C4-2B (cell line): ENCODE data around the gene CYB5R3.

Experiments used
- H3K27ac ChIP-seq: fragments of 450-650 bp; 2 replicates; pipeline ENCODE4 v1.5.1; 2017
- ZFX ChIP-seq: fragments of 450-650 bp; IDR thresholded peaks from 2 replicates; pipeline ENCODE4 v1.6.1; 2017
- TF ChIP-seq, protein P1 (sequence below): fragments of 450-650 bp; conservative IDR thresholded peaks from 2 replicates; pipeline ENCODE4 v1.5.1; 2017; ENCODE audit warnings: mild to moderate bottlenecking

Gene CYB5R3

DNA sequence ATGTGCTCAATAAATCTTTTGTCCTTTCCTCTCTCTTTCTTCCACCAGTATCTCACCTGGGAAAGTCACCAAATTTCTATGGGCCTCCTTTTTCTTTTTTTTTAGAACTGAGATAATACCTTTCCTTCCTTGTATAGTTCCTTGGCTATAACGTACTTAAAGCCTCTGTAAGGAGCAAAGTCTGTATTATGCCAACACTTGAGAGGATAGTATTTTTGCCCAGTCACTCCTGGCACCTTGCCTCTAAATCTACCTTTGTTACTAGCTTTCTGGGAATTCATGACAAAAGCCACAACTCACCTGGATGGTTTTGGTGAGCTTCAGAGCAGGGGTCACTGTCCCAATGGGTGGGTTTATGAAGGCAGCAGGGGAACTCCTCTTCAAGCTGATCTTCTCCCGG lies 46.7 kb downstream of the CYB5R3 start:
- H3K27ac ChIP-seq = peak overlapping the region; percentile 21
- TF ChIP-seq, protein P1, sequence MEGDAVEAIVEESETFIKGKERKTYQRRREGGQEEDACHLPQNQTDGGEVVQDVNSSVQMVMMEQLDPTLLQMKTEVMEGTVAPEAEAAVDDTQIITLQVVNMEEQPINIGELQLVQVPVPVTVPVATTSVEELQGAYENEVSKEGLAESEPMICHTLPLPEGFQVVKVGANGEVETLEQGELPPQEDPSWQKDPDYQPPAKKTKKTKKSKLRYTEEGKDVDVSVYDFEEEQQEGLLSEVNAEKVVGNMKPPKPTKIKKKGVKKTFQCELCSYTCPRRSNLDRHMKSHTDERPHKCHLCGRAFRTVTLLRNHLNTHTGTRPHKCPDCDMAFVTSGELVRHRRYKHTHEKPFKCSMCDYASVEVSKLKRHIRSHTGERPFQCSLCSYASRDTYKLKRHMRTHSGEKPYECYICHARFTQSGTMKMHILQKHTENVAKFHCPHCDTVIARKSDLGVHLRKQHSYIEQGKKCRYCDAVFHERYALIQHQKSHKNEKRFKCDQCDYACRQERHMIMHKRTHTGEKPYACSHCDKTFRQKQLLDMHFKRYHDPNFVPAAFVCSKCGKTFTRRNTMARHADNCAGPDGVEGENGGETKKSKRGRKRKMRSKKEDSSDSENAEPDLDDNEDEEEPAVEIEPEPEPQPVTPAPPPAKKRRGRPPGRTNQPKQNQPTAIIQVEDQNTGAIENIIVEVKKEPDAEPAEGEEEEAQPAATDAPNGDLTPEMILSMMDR = no peak
- no peak for TF ChIP-seq ZFX

DNA sequence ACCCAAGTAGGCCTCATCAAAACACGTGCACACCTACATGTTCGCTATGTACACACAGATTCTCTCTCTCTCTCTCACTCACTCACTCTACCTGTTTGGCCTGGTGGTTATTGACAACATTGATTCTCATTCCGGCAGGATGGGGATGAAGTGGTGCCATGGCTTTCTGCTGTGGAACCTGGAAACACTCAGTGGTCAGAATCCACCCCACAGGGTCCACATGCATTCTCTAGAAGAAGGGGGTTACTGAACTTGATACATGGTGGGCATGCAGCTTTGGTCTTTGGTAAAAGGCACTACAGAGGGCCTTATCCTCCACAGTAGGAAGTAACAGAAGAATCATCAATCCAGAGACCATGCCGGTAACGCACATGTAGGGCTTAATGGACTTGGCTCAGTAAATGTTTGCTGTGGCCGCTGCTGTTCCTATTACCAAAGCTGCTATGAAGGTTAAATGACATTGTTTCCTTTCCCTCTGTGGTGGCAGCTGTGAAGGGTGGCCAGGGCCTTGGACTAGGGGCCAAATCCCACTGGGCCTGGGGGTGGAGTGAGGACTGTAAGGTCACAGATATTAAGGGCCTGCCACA lies 47.2 kb downstream of the CYB5R3 start:
- TF ChIP-seq, protein P1 = no peak
- TF ChIP-seq ZFX = no peak
- H3K27ac ChIP-seq = peak overlapping the region; percentile 21

DNA sequence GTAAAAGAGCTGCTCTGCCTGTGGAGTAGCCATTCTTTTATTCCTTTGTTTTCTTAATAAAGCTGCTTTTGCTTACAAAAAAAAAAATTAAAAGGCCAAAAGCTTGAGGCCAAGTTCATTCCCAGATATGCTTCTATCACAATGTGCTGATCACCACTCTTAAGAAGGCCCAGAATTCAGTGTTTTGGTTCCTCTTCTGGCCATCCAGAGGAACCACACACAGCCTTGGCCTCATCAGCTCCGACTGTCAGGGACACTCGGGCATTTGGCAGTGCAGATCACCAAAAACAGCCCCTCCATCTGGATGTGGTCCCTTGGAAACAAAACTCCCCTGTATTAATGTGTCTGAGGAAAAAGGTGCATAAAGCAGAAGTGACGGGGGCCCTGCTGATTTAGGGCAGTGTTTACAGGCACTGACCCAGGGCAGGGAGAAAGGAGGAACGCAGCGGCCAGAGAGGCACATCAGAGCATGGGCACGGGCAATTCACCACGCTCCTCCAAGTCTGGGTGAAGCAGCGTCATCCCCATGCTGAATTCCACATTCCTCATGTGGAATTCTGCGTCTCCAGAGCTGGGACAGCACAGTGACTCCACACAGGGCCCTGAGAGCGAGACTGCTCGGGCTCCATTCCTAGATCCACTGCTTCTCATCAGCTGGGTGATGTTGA lies 52.2 kb downstream of the CYB5R3 start:
- TF ChIP-seq, protein P1 = no peak
- TF ChIP-seq ZFX = no peak

DNA sequence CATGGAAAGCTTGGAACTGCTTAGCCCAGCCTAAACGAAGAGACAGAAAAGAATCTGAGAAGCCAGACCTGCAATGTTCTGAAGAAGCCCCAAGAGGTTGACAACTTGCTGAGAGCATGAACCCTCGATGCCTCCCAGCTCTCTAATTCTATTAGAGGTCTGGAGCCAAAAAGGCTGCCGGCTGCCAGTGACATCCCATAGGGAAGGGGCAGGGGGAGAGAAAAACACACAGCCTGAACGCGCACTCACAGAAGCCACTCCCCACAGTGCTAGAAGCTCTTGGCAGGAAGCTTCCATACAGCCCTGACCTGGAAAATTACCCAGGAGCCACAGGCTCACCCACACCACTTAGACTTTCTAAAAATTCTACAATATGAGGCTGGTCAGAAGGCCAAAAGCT lies 52.9 kb downstream of the CYB5R3 start:
- TF ChIP-seq, protein P1 = no peak
- no peak for TF ChIP-seq ZFX
- no peak overlapping the region for H3K27ac ChIP-seq

More for the DNA sequence above, 52.2 kb downstream of the CYB5R3 start:
- H3K27ac ChIP-seq = no peak overlapping the region

DNA sequence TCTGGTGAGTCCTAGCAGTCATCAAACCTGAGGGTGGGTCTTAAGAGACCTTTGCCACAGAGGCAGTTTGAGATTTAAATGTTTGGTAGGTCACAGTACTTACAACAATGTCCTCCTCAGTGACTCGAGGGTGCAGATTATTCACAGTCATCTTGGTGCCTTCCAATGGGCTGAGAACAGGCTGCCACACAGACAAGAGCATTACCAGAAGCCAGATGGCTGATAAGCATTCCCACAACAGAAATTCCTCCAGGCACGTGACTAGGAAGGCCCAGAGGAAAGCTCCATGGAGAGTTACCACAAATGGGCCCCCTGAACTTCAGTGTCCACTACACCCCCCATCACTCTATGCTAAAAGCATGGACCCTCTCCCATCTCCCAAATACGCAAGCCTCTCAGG lies 53.8 kb downstream of the CYB5R3 start:
- H3K27ac ChIP-seq = no peak overlapping the region
- TF ChIP-seq, protein P1 = no peak
- no peak for TF ChIP-seq ZFX

DNA sequence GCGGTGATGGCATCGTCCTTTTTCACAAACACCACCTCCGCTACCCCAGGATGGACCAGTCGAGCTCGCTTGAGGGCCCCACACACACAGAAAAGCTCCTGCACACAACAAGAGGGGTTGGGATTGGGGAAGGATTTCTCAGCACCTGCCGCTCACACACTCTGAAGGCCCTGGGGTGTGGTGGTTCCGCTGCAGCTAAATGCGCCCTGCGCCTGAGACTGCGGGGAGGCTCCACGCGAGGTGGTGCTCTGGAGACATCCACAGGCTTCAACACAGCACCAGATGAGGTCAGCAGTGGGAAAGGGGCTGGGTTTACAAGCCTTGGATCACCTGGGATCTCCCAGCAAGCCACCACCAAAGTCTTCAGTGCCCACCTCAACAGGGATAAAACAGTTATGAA lies 57.2 kb downstream of the CYB5R3 start:
- TF ChIP-seq, protein P1 = no peak
- TF ChIP-seq ZFX = no peak
- no peak overlapping the region for H3K27ac ChIP-seq

DNA sequence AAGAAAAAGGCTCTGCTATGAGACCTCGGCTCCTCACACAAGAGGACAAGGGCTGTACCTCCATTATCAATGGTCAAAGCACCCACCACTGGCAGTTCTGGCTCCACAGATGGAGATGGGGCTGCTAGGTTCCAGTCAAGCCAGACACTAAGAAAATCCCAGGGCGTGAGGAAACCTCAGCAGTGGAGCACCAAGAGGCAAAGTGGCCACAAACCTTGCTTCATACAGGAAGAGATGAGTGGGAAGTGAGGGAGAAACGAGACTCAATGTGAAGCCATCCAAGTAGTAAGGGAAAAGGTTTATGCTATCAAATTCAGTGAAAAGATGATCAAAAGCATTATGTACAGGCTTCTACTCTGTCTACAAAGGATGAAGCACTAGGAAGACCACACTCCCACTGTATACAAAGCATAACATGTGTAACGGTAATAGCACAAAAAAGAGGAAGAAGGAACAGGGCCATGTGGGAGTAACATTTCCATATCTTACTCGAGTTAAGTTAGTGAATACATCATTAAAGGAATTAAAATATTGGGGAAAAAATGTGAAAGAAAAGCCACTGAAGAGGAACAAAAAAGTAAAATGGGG lies 61.5 kb downstream of the CYB5R3 start:
- no peak overlapping the region for H3K27ac ChIP-seq
- TF ChIP-seq, protein P1 = no peak
- TF ChIP-seq ZFX = no peak
